Islet of Langerhans (tissue), 1 donor: ENCODE measurements around the gene ASCL2.

Experiments
- FAIRE-seq: peaks from one replicate; lab custom pipeline; 2011; peaks lifted over from hg19 to GRCh38; lab: Jason Lieb, UNC

The ASCL2 gene

GRCh38 chr11:2271327-2272227, 1.2 kb upstream of the ASCL2 start:
- no peak for FAIRE-seq

- no peak for FAIRE-seq
Observed at GRCh38 chr11:2271077-2271326, 614 bp upstream of the ASCL2 start.

DNA sequence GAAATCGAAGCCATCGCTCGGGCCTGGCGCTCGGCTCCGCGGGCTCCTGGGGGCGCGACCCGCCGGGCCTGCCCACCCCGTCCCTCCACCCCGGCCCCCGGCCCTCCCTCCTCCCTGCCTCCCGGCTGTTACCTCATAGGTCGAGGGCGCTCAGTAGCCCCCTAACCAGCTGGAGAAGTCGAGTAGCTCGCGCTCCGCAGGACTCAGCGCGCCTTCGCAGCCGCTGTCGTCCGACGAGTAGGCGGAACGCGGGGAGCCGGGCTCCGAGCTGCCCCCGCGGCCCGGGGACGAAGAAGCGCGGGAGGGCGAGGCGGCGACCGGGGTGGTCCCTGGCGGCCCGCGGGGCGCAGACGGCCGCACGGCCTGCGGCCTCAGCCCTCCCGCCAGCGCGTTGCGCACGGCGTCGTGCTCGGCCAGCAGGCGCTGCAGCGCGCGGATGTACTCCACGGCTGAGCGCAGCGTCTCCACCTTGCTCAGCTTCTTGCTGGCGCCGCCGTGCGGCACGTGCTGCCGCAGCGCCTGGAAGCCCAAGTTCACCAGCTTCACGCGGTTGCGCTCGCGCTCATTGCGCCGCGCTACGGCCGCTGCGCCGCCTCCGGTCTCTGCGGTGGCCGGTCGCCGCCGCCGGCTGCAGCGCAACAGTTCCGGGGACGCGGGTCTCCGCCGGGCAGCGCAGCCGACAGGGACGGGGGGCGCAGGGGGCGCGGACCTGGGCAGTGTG, 627 bp downstream of the ASCL2 start:
- no peak for FAIRE-seq

GRCh38 chr11:2268729-2269600, 1.4 kb downstream of the ASCL2 start:
- FAIRE-seq: no peak

DNA sequence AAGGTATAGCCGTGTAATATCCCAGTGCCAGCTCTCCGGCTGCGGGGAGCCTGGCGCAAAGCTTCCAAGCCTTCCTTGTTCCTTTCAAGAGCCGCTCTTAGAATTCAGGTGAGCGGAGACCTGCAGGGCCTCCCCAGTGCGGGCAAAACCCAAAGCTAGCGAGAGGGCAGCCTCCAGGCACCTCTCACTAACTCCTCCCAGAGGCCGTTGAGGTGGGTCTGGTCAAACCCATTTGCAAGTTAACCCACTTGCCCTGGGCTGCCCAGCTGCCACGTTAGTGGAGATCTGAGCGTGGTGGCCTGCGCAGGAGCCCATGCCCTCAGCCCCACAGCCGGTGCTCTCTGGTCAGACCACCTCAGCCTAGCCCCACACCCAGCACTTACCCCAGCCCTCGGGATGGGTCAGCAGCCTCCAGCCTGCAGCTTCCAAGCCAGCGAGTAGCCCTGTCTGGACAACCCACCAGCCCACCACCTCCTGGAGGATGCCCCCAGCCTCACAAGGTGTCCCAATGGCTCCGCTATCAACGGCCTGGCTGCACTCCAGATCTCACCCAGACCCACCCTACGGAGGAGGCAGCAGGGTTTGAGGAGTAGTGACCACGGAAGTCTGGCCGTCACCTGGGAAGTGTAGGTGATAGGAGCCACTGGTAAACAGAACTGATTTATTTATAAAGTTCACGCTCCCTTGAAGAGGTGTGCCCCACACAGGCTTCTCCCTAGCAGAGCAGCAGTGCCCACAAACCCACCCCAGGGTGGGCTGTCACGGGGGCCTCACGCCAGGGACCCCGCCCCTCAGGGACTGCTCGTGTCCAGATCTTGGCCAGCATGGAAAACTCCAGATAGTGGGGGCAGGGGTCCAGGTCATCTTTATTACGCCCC, 2.3 kb downstream of the ASCL2 start:
- no peak for FAIRE-seq

GRCh38 chr11:2267306-2267850, 3.0 kb downstream of the ASCL2 start:
- no peak for FAIRE-seq

DNA sequence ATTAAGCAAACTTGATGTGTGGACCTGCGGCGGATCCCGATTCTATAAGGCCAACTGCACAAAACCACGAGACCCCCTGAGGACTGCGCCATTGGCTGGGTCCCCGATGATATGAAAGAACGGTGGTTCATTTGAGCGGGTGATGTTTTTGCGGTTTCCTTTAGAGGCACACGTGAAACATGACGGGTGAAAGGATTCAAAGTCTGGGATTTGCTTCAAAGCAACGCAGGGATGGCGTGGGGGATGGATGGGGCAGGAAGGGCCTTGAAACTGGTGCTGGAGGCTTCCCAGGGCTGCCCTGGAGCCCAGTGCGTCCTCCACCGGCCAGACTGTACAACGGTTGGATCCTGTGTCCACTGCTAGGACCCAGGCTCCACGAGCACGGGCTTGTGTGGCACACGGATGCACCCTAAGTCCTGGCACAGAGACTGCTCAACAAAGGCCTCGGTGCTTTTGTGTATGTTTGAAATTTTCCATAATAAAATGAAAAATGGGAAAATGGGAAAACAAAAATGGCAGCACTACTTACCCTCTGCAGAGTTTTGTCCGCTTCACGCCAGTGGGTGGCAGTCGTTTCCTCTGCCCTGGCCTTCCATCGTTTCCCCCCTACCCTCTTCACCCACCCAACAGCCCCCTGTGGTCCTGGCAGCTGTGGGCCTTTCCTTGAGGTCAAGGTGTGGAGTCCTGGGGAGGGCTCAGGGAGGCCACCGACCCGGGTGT, 3.6 kb downstream of the ASCL2 start:
- FAIRE-seq: no peak

DNA sequence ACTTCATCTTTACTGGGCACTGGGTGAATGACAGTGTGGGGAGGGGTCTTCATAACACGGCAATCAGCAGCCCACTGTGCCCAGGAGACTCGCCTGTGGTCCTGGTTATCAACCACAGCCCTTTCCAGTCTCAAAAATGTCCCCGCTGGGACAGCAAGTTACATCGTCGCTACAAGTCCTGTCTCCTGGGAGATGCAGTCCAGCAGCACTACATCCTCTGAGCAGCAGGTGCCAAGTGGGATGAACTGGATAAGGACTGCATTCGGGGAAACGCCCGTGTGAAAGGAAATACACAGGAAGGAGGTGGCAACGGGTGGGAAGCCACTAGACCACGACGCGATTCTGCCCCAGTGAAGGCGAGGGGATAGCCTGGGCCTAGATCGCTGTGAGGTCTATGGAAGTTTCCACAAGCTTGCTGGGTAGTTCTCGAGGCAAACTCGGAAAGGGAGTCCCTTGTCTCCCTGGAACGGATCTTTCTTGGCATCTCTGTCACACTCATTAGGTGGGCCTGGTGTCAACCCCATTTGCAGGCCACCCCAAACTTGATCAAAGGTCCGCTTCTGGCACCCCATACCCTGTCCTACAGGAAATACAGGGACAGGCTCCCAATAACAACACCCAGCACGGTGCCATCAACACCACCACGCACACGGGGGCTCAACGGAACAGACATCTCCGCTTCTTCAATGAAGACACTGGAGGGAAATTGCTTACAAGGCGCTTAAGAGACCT, 4.4 kb downstream of the ASCL2 start:
- no peak for FAIRE-seq

DNA sequence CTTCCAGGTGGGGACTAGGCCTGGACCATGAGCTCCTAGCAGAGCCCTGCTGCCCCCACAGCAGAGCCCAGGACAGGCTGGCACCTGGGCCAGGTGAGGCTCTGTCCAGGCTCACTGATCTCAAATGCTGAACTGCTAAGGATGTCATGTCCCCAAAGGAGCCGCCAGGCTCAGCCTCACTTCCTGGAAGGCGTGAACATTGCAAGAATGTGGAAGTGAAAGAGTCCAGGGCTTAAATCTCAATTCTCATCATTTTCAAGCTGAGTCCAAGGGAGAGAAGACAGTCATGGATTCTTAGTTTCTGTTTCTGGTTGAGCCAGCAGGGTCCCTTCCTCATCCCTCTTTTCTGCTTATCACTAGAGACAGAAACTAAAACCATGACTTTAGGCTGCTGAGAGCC, 5.0 kb downstream of the ASCL2 start:
- FAIRE-seq: no peak

- FAIRE-seq: no peak
Observed at GRCh38 chr11:2264366-2265053, 5.9 kb downstream of the ASCL2 start.

DNA sequence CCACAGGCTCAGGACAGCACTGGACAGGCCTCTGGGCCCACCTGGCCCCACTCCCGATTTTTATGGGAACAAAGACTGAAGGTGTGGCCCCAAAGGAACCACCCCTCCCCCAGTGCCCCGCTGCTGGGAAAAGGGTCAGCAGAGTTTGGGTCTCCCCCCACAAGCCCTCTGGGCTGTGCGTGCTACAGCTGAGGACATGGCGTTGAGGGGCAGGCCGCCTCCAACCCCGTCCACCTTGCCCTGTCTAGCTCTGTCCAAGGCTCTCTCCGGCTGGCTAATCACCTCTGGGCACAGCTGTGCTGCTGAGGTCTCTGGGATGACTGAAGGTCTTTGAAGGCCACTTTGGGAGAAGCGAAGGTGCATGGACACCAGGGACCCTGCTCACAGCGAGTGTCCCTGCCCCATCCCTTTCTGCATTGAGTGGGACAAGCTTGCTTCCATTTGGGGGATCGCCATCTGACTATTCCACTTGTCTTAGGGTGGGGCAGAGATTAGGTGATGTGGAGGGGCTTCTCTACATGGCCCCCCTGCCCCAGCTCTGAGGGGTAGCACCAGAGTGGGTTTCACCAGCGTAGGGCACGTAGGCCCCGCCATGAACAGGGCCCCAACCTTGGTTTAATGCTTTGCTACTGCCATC, 6.5 kb downstream of the ASCL2 start:
- FAIRE-seq: no peak

- no peak for FAIRE-seq
Observed at GRCh38 chr11:2263071-2263565, 7.3 kb downstream of the ASCL2 start.

DNA sequence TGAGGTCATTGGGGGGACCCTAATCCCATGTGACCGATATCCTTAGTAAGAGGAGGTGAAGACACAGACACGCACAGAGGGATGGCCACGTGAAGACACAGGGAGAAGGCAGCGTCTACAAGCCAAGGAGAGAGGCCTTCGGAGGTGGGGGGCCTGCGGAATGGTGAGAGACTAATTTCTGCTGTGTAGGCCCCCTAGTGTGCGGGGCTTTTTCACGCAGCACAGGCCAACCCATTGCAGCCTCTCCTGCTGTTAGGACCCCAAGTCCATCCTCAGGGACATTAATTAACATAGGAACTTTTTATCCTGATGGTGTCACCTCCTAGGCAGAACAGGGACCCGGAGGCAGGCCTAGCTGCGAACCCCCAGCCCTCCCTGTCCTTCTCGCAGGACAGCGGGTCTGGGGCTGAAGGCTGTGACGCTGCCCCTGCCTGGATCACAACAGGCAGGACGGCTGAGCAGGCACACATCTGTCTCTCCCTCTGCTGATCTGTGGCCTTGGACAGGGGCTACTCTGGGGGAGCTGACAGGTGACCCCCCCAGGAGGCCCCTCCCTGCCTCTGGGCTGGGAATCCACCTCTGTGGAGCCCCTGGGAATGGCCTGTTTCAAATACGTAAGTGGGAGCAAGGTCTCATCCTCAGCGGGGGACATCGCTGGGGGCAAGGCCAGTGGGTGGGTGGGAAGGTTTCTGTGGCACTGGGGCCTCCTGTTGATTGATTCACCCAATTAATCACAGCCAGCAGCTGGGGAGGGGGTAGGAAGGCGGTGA, 7.9 kb downstream of the ASCL2 start:
- no peak for FAIRE-seq

DNA sequence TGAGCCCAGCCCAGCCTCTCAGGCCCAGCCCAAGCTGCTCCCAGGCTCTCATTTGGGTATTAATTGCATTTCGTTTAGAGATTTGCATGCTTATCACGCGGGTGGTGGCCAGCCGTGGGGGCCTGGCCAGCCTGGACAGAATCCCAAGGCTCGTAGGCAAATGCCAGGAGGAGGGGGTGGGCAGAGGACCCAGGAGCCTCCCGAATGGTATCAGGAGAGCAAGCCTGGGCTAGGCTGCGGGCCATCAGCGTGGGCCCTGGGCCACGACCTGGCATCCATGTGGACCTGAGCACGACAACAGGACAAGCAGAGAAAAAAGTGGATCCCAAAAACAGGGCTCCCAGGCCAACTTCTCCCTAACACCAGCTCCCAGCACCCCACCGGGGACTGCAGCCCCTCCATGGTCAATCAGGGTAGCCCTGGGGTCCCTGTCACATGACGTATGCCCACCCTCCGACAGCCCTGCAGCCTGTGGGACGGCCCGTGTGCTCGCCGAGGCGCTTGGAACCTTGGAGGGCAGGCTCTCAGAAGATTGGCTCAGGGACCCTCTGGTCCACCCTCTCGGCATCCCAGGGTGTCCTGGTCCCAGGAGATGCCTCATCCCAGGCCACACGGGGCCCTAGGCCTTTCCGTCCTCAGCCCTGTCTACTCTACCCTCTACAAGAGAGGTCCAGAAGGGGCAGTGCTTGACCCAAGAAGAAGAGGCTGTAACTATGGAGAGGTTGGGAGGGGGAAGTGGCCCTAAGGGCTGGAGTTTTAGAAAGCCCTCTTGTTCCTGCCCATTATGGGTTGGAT, 8.8 kb downstream of the ASCL2 start:
- no peak for FAIRE-seq

DNA sequence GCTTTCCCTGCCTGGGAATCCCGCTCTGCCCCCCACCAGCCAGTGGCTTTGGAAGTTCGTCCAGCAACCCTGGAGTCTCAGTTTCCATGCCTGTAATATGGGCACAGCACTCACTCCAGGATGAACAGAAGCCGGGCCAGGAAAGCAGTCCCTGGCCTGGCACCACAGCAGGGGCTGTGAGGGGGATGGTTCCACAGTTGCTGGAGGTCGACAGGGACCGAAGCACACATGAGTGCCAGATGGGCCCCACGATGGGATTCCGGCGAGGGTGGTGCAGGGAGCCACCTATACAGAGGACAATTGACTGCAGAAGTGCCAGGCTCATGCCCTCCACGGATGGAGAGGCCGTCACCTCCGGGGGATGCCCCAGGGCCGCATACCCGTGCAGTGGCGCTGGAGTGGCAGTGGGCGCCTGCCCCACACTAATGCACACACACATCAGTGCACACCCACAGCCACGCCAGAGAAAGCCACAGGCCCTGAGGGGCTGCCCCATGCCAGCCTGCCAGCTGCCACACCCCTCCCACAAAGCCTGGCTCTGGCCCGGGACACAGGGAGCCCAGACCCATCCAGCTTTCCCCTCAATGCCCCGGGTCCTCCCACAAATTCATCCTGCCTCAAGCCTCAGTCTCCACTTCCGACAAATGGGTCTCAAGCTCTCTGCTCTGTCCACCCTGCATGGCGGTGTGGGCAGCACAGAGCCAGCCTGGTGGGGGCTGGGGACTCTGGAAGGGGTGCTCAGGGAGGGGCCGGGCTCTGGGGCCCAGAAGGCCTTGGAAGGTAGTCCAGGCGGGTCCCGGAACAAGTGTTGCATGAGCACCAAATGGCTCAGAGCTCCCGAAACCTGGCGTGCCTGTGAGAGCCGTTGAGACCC, 9.7 kb downstream of the ASCL2 start:
- FAIRE-seq: no peak

- FAIRE-seq: no peak
Observed at GRCh38 chr11:2259897-2260451, 10.4 kb downstream of the ASCL2 start.
